Neural progenitor cell (in vitro differentiated cells): ENCODE results near the gene CEACAM16. TPM values are rescaled to one million over a fixed set of nuclear protein-coding genes. Genes with fewer than 3 reads are reported as not detected.

ENCODE experiments used
- DNase-seq: peaks from one replicate; pipeline ENCODE4 v3.0.0-alpha.2; 2016; ENCODE audit warnings: low spot score
- H2AFZ ChIP-seq: fragments of 200-600 bp; sonication (generic); replicated peaks from 2 replicates; pipeline ENCODE4 v1.6.1; 2016; ENCODE audit warnings: antibody characterized with exemption
- H3F3A ChIP-seq: fragments of 200-600 bp; sonication (generic); 2 replicates; pipeline ENCODE4 v1.6.1; 2016; ENCODE audit warnings: antibody characterized with exemption, low read depth
- H3K27ac ChIP-seq: fragments of 200-600 bp; sonication (generic); 2 replicates; pipeline ENCODE4 v1.5.1; 2016; ENCODE audit warnings: mild to moderate bottlenecking
- H3K27me3 ChIP-seq: fragments of 200-600 bp; sonication (generic); 2 replicates; pipeline ENCODE4 v1.6.1; 2016; ENCODE audit warnings: mild to moderate bottlenecking, moderate library complexity
- H3K36me3 ChIP-seq: fragments of 200-600 bp; sonication (generic); 2 replicates; pipeline ENCODE4 v1.5.1; 2016
- H3K4me1 ChIP-seq: fragments of 200-600 bp; sonication (generic); 2 replicates; pipeline ENCODE4 v1.6.1; 2016; ENCODE audit warnings: mixed run types
- H3K4me2 ChIP-seq: fragments of 200-600 bp; sonication (generic); 2 replicates; pipeline ENCODE4 v1.6.1; 2016
- H3K4me3 ChIP-seq: fragments of 200-600 bp; sonication (generic); 2 replicates; pipeline ENCODE4 v1.5.1; 2016
- H3K79me2 ChIP-seq: fragments of 200-600 bp; sonication (generic); 2 replicates; pipeline ENCODE4 v1.6.1; 2016; ENCODE audit warnings: low read depth
- H3K9ac ChIP-seq: fragments of 200-600 bp; sonication (generic); 2 replicates; pipeline ENCODE4 v1.6.1; 2016
- H3K9me3 ChIP-seq: fragments of 200-600 bp; sonication (generic); 2 replicates; pipeline ENCODE4 v1.5.1; 2016; ENCODE audit warnings: low read depth
- H4K20me1 ChIP-seq: fragments of 200-600 bp; sonication (generic); 2 replicates; pipeline ENCODE4 v1.6.1; 2016; ENCODE audit warnings: low read depth
- H3K27ac Mint-ChIP-seq: 3 replicates; pipeline ENCODE4 v1.8.0; 2021; ENCODE audit warnings: mixed read lengths
- H3K27me3 Mint-ChIP-seq: 2 replicates; pipeline ENCODE4 v1.8.0; 2022; ENCODE audit warnings: low read depth, mild to moderate bottlenecking, inconsistent platforms, moderate library complexity, mixed read lengths; ENCODE audit not compliant: insufficient read depth
- H3K36me3 Mint-ChIP-seq: 3 replicates; pipeline ENCODE4 v1.8.0; 2021; ENCODE audit warnings: mixed read lengths
- H3K4me1 Mint-ChIP-seq: 3 replicates; pipeline ENCODE4 v1.8.0; 2021; ENCODE audit warnings: mixed read lengths
- H3K4me3 Mint-ChIP-seq: 3 replicates; pipeline ENCODE4 v1.8.0; 2021; ENCODE audit warnings: mild to moderate bottlenecking, moderate library complexity, mixed read lengths
- H3K9me3 Mint-ChIP-seq: 3 replicates; pipeline ENCODE4 v1.8.0; 2020; ENCODE audit warnings: mixed read lengths
- EZH2 ChIP-seq: fragments of 200-600 bp; sonication (generic); IDR thresholded peaks from 2 replicates; pipeline ENCODE4 v1.6.1; 2017; ENCODE audit warnings: antibody characterized with exemption, mild to moderate bottlenecking, moderate library complexity
- EZH2phosphoT487 ChIP-seq: fragments of 200-600 bp; sonication (generic); IDR thresholded peaks from 2 replicates; pipeline ENCODE4 v1.6.1; 2017; ENCODE audit warnings: antibody characterized with exemption
- total RNA-seq: library from RNA; depleted of rRNA; stranded (reverse); fragments of >200 nt; gene quantifications from 2 replicates; pipeline ENCODE4 v1.2.3, GENCODE V29; 2015; ENCODE audit warnings: low replicate concordance
- TF ChIP-seq, protein P1 (sequence below): fragments of 200-600 bp; sonication (generic); IDR thresholded peaks from 2 replicates; pipeline ENCODE4 v1.5.1; 2017; ENCODE audit warnings: antibody characterized with exemption, mild to moderate bottlenecking

CEACAM16 gene
- total RNA-seq, 1 donor from 2014 or later: not detected

DNA sequence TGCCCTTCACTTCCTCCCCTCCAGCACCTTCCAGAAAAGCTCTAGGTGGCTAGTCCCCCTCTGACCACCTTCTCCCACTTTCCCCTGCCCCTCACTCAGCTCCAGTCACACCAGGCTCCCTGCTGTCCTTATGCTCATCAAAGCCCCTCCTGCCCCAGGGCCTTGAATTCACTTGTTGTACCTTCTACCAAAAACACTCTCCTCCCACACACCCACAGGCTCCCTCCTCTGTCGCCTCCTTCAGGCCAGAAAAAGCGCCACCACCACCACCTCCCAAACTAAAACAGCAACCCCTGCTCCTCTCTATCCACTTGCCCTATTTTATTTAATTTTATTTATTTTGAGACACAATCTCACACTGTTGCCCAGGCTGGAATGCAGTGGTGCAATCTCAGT is 4.8 kb upstream of the CEACAM16 start:
- Histone ChIP-seq H3K9me3 (no peaks in the 10 kb centered on the region), H3K27me3 (no peaks in the 10 kb centered on the region), H3K4me2 (no peak overlapping the region), H3K79me2 (no peaks in the 10 kb centered on the region), H3F3A (no peaks in the 10 kb centered on the region), H3K4me3 (no peak overlapping the region), H3K27ac (no peak overlapping the region), H3K4me1 (no peaks in the 10 kb centered on the region), H3K36me3 (no peaks in the 10 kb centered on the region), H2AFZ (no peak overlapping the region), H4K20me1 (no peaks in the 10 kb centered on the region), H3K9ac (no peak overlapping the region)
- Mint-ChIP-seq H3K4me1 (peaks cover 6% of the 10 kb centered on the region), H3K4me3 (no peak overlapping the region), H3K27ac (no peak overlapping the region), H3K36me3 (no peaks in the 10 kb centered on the region), H3K27me3 (peaks cover 4% of the 10 kb centered on the region), H3K9me3 (no peaks in the 10 kb centered on the region)
- TF ChIP-seq, protein P1, sequence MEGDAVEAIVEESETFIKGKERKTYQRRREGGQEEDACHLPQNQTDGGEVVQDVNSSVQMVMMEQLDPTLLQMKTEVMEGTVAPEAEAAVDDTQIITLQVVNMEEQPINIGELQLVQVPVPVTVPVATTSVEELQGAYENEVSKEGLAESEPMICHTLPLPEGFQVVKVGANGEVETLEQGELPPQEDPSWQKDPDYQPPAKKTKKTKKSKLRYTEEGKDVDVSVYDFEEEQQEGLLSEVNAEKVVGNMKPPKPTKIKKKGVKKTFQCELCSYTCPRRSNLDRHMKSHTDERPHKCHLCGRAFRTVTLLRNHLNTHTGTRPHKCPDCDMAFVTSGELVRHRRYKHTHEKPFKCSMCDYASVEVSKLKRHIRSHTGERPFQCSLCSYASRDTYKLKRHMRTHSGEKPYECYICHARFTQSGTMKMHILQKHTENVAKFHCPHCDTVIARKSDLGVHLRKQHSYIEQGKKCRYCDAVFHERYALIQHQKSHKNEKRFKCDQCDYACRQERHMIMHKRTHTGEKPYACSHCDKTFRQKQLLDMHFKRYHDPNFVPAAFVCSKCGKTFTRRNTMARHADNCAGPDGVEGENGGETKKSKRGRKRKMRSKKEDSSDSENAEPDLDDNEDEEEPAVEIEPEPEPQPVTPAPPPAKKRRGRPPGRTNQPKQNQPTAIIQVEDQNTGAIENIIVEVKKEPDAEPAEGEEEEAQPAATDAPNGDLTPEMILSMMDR: peak; percentile 42
- no peak for TF ChIP-seq EZH2phosphoT487
- no peak for DNase-seq

DNA sequence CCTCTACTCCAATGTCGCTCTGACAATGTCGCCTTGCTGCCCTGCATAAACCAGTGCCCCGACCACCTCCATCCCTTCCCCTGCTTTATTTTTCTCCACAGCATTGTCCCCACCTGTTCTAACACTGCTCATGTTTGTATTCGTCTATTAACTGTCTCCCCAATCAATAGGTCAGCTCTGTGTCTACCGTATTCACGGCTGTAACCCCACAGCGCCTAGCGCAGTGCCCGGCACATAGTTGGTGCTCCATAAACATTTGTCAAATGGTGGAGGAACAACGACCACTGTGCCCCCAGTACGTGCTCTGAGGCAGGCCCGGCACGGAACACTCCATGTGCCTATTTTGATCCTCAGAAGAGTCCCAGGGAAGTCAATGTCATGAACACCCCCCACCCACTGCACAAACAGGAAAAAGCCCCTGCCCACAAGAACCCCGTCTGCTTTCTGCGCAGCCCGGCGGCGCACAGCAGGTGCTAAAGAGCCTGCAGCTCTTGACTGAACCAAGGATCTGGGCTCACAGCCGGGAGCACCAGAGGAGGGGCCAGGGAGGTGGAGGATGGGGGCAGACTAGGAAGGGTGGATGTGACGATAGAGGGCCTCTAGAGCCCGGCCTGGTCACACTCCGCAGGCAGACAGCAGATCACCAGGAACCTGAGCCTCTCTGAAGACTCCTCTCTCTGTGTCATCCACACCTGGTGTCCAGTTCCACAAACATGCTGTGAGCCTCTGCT is 1.8 kb upstream of the CEACAM16 start:
- Mint-ChIP-seq H3K36me3 (no peaks in the 10 kb centered on the region), H3K27ac (peak overlapping the region; percentile 40), H3K27me3 (no peaks in the 10 kb centered on the region), H3K4me1 (peaks cover 4% of the 10 kb centered on the region), H3K4me3 (no peak overlapping the region), H3K9me3 (no peaks in the 10 kb centered on the region)
- Histone ChIP-seq H3K9me3 (no peaks in the 10 kb centered on the region), H3K4me3 (no peak overlapping the region), H4K20me1 (no peaks in the 10 kb centered on the region), H3K4me2 (no peak overlapping the region), H3K79me2 (no peaks in the 10 kb centered on the region), H3K4me1 (no peaks in the 10 kb centered on the region), H3K27ac (no peak overlapping the region), H3F3A (no peaks in the 10 kb centered on the region), H3K36me3 (no peaks in the 10 kb centered on the region), H3K27me3 (no peaks in the 10 kb centered on the region), H2AFZ (no peak overlapping the region), H3K9ac (no peak overlapping the region)
- no peak for DNase-seq
- TF ChIP-seq, protein P1: no peak
- TF ChIP-seq EZH2 (no peak), EZH2phosphoT487 (no peak)

DNA sequence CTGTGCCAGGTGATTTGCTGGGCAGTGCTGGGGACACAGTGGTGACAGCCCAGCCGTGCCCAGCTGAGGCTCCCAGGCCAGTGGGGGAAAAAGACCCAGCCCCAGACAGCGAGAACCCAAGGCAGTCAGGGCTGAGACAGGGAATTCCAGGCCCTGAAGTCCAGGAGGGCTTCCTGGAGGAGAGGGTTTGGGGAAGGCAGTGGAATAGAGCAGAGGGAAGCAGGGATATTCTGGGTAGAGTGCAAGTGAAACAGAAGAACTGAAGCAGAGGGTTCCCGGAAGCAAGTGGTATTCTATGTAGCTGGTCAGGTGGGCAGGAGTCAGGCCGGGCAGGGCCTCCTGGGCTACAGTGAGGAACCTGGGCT is 1.3 kb upstream of the CEACAM16 start:
- Mint-ChIP-seq H3K4me3 (no peak overlapping the region), H3K27ac (peak overlapping the region; percentile 37), H3K36me3 (no peaks in the 10 kb centered on the region), H3K9me3 (no peaks in the 10 kb centered on the region), H3K27me3 (no peaks in the 10 kb centered on the region), H3K4me1 (peaks cover 4% of the 10 kb centered on the region)
- H3K4me2 ChIP-seq: no peak overlapping the region
- H3K27me3 ChIP-seq: no peaks in the 10 kb centered on the region
- H3K36me3 ChIP-seq: no peaks in the 10 kb centered on the region
- H2AFZ ChIP-seq: no peak overlapping the region
- no peak for TF ChIP-seq EZH2phosphoT487
- no peak for TF ChIP-seq EZH2
- TF ChIP-seq, protein P1: no peak
- no peaks in the 10 kb centered on the region for H3K4me1 ChIP-seq
- no peaks in the 10 kb centered on the region for H3K79me2 ChIP-seq
- H4K20me1 ChIP-seq: no peaks in the 10 kb centered on the region
- no peaks in the 10 kb centered on the region for H3K9me3 ChIP-seq
- no peak for DNase-seq
- no peak overlapping the region for H3K27ac ChIP-seq
- no peak overlapping the region for H3K9ac ChIP-seq
- no peak overlapping the region for H3K4me3 ChIP-seq
- H3F3A ChIP-seq: no peaks in the 10 kb centered on the region
